ENCODE data around the gene NOX5.

The NOX5 gene

GRCh38 chr15:68982976-68983563, 31.4 kb upstream of the NOX5 start:
- no peak overlapping the region for H3K27ac ChIP-seq (ENCODE audit: low read depth, low read length)
- no peak overlapping the region for H3K4me3 ChIP-seq (ENCODE audit: low read length)
- no peaks in the 10 kb centered on the region for H3K27me3 ChIP-seq (ENCODE audit: insufficient read depth, low read length)
- peaks cover 11% of the 10 kb centered on the region; the same call in 1 of the 2 replicates for H3K9me3 ChIP-seq (ENCODE audit: insufficient read depth, low read depth, low read length)
- 98% methylated on average over 6 of the region's 6 CpGs for WGBS
- H3K9ac ChIP-seq (ENCODE audit: low read depth, low read length) = no peak overlapping the region
- H3K4me1 ChIP-seq (ENCODE audit: insufficient read depth, low read length) = no peaks in the 10 kb centered on the region
- no peaks in the 10 kb centered on the region for H3K36me3 ChIP-seq (ENCODE audit: insufficient read depth, low read length)

- Histone ChIP-seq H3K4me3 (ENCODE audit: low read length) (no peak overlapping the region), H3K27me3 (ENCODE audit: insufficient read depth, low read length) (no peaks in the 10 kb centered on the region), H3K36me3 (ENCODE audit: insufficient read depth, low read length) (no peaks in the 10 kb centered on the region), H3K9me3 (ENCODE audit: insufficient read depth, low read depth, low read length) (peaks cover 7% of the 10 kb centered on the region; the same call in 1 of the 2 replicates), H3K4me1 (ENCODE audit: insufficient read depth, low read length) (no peaks in the 10 kb centered on the region), H3K9ac (ENCODE audit: low read depth, low read length) (no peak overlapping the region), H3K27ac (ENCODE audit: low read depth, low read length) (no peak overlapping the region)
- 86% methylated on average over 4 of the region's 4 CpGs for WGBS
Observed at GRCh38 chr15:68983961-68984481, 30.5 kb upstream of the NOX5 start.

- no peak overlapping the region for H3K27ac ChIP-seq (ENCODE audit: low read depth, low read length)
- no peak overlapping the region for H3K9ac ChIP-seq (ENCODE audit: low read depth, low read length)
- H3K4me1 ChIP-seq (ENCODE audit: insufficient read depth, low read length) = no peaks in the 10 kb centered on the region
- no peaks in the 10 kb centered on the region for H3K36me3 ChIP-seq (ENCODE audit: insufficient read depth, low read length)
- 93% methylated on average over 3 of the region's 3 CpGs for WGBS
- H3K4me3 ChIP-seq (ENCODE audit: low read length) = no peak overlapping the region
- peaks cover 11% of the 10 kb centered on the region; the same call in 1 of the 2 replicates for H3K9me3 ChIP-seq (ENCODE audit: insufficient read depth, low read depth, low read length)
- H3K27me3 ChIP-seq (ENCODE audit: insufficient read depth, low read length) = no peaks in the 10 kb centered on the region
Observed at GRCh38 chr15:68984586-68984985, 29.9 kb upstream of the NOX5 start.

GRCh38 chr15:68985361-68985891, 29.1 kb upstream of the NOX5 start:
- peaks cover 11% of the 10 kb centered on the region; the same call in 1 of the 2 replicates for H3K9me3 ChIP-seq (ENCODE audit: insufficient read depth, low read depth, low read length)
- no peaks in the 10 kb centered on the region for H3K27me3 ChIP-seq (ENCODE audit: insufficient read depth, low read length)
- no peaks in the 10 kb centered on the region for H3K36me3 ChIP-seq (ENCODE audit: insufficient read depth, low read length)
- no peak overlapping the region for H3K4me3 ChIP-seq (ENCODE audit: low read length)
- H3K4me1 ChIP-seq (ENCODE audit: insufficient read depth, low read length) = peaks cover 5% of the 10 kb centered on the region
- WGBS = 87% methylated on average over 3 of the region's 5 CpGs
- H3K9ac ChIP-seq (ENCODE audit: low read depth, low read length) = no peak overlapping the region
- no peak overlapping the region for H3K27ac ChIP-seq (ENCODE audit: low read depth, low read length)

- Histone ChIP-seq H3K4me1 (ENCODE audit: insufficient read depth, low read length) (peaks cover 13% of the 10 kb centered on the region), H3K4me3 (ENCODE audit: low read length) (no peak overlapping the region), H3K9me3 (ENCODE audit: insufficient read depth, low read depth, low read length) (peaks cover 11% of the 10 kb centered on the region; the same call in 1 of the 2 replicates), H3K27ac (ENCODE audit: low read depth, low read length) (no peak overlapping the region), H3K9ac (ENCODE audit: low read depth, low read length) (no peak overlapping the region), H3K27me3 (ENCODE audit: insufficient read depth, low read length) (no peaks in the 10 kb centered on the region), H3K36me3 (ENCODE audit: insufficient read depth, low read length) (no peaks in the 10 kb centered on the region)
- 93% methylated on average over 5 of the region's 5 CpGs for WGBS
Observed at GRCh38 chr15:68986322-68986721, 28.2 kb upstream of the NOX5 start.

GRCh38 chr15:68987120-68987519, 27.4 kb upstream of the NOX5 start:
- peaks cover 13% of the 10 kb centered on the region for H3K4me1 ChIP-seq (ENCODE audit: insufficient read depth, low read length)

GRCh38 chr15:68987676-68988075, 26.8 kb upstream of the NOX5 start:
- H3K4me3 ChIP-seq (ENCODE audit: low read length) = no peak overlapping the region
- no peaks in the 10 kb centered on the region for H3K27me3 ChIP-seq (ENCODE audit: insufficient read depth, low read length)
- peaks cover 6% of the 10 kb centered on the region; the same call in 1 of the 2 replicates for H3K9me3 ChIP-seq (ENCODE audit: insufficient read depth, low read depth, low read length)
- H3K36me3 ChIP-seq (ENCODE audit: insufficient read depth, low read length) = no peaks in the 10 kb centered on the region
- WGBS = 48% methylated on average over 1 of the region's 1 CpG
- no peak overlapping the region for H3K27ac ChIP-seq (ENCODE audit: low read depth, low read length)
- H3K9ac ChIP-seq (ENCODE audit: low read depth, low read length) = no peak overlapping the region
- H3K4me1 ChIP-seq (ENCODE audit: insufficient read depth, low read length) = peaks cover 13% of the 10 kb centered on the region

More at GRCh38 chr15:68987120-68987519, 27.4 kb upstream of the NOX5 start:
- no peaks in the 10 kb centered on the region for H3K36me3 ChIP-seq (ENCODE audit: insufficient read depth, low read length)
- no peak overlapping the region for H3K9ac ChIP-seq (ENCODE audit: low read depth, low read length)
- 94% methylated on average over 6 of the region's 6 CpGs for WGBS
- H3K27ac ChIP-seq (ENCODE audit: low read depth, low read length) = no peak overlapping the region
- H3K4me3 ChIP-seq (ENCODE audit: low read length) = no peak overlapping the region
- H3K9me3 ChIP-seq (ENCODE audit: insufficient read depth, low read depth, low read length) = peaks cover 9% of the 10 kb centered on the region; the same call in 1 of the 2 replicates
- H3K27me3 ChIP-seq (ENCODE audit: insufficient read depth, low read length) = no peaks in the 10 kb centered on the region

- peaks cover 6% of the 10 kb centered on the region; the same call in 1 of the 2 replicates for H3K9me3 ChIP-seq (ENCODE audit: insufficient read depth, low read depth, low read length)
- H3K36me3 ChIP-seq (ENCODE audit: insufficient read depth, low read length) = no peaks in the 10 kb centered on the region
- H3K4me3 ChIP-seq (ENCODE audit: low read length) = no peak overlapping the region
- no peak overlapping the region for H3K9ac ChIP-seq (ENCODE audit: low read depth, low read length)
- WGBS = 89% methylated on average over 2 of the region's 2 CpGs
- H3K27ac ChIP-seq (ENCODE audit: low read depth, low read length) = no peak overlapping the region
- H3K4me1 ChIP-seq (ENCODE audit: insufficient read depth, low read length) = peaks cover 14% of the 10 kb centered on the region
- H3K27me3 ChIP-seq (ENCODE audit: insufficient read depth, low read length) = no peaks in the 10 kb centered on the region
Observed at GRCh38 chr15:68989541-68990230, 24.8 kb upstream of the NOX5 start.

- H3K36me3 ChIP-seq (ENCODE audit: insufficient read depth, low read length) = no peaks in the 10 kb centered on the region
- H3K9me3 ChIP-seq (ENCODE audit: insufficient read depth, low read depth, low read length) = peaks cover 6% of the 10 kb centered on the region; the same call in 1 of the 2 replicates
- H3K27ac ChIP-seq (ENCODE audit: low read depth, low read length) = no peak overlapping the region
- WGBS = 54% methylated on average over 7 of the region's 7 CpGs
- H3K27me3 ChIP-seq (ENCODE audit: insufficient read depth, low read length) = no peaks in the 10 kb centered on the region
- H3K9ac ChIP-seq (ENCODE audit: low read depth, low read length) = peak overlapping the region; percentile 24; the same call in 1 of the 2 replicates
- H3K4me3 ChIP-seq (ENCODE audit: low read length) = no peak overlapping the region
- peaks cover 17% of the 10 kb centered on the region for H3K4me1 ChIP-seq (ENCODE audit: insufficient read depth, low read length)
Observed at GRCh38 chr15:68990231-68990991, 24.1 kb upstream of the NOX5 start.

- peaks cover 17% of the 10 kb centered on the region for H3K4me1 ChIP-seq (ENCODE audit: insufficient read depth, low read length)
- no peak overlapping the region for H3K4me3 ChIP-seq (ENCODE audit: low read length)
- peaks cover 6% of the 10 kb centered on the region; the same call in 1 of the 2 replicates for H3K9me3 ChIP-seq (ENCODE audit: insufficient read depth, low read depth, low read length)
- WGBS = 79% methylated on average over 5 of the region's 5 CpGs
- no peak overlapping the region for H3K27ac ChIP-seq (ENCODE audit: low read depth, low read length)
- no peaks in the 10 kb centered on the region for H3K36me3 ChIP-seq (ENCODE audit: insufficient read depth, low read length)
- peak overlapping the region; percentile 24; the same call in 1 of the 2 replicates for H3K9ac ChIP-seq (ENCODE audit: low read depth, low read length)
- H3K27me3 ChIP-seq (ENCODE audit: insufficient read depth, low read length) = no peaks in the 10 kb centered on the region
Observed at GRCh38 chr15:68990992-68991500, 23.4 kb upstream of the NOX5 start.

All from HUES64 (cell line).